OCI-LY1 (cell line): Measurements from ENCODE around the gene GNB1L.

Experiments
- H2AFZ ChIP-seq: fragments of 200-600 bp; sonication (generic), shearing (Covaris generic); 2 replicates; pipeline ENCODE4 v1.6.0; 2014; ENCODE audit warnings: antibody characterized with exemption, mild to moderate bottlenecking, low read length
- H3F3A ChIP-seq: fragments of 200-600 bp; sonication (generic), shearing (Covaris generic); 2 replicates; pipeline ENCODE4 v1.6.0; 2014; ENCODE audit warnings: mild to moderate bottlenecking, antibody characterized with exemption, low read length, moderate library complexity; ENCODE audit not compliant: insufficient read depth
- H3K27ac ChIP-seq: fragments of 200-600 bp; sonication (generic); 2 replicates; pipeline ENCODE4 v1.5.1; 2014; ENCODE audit warnings: low read length, mixed run types, mild to moderate bottlenecking, low read depth; ENCODE audit not compliant: poor library complexity, severe bottlenecking
- H3K27me3 ChIP-seq: fragments of 200-600 bp; sonication (generic); 2 replicates; pipeline ENCODE4 v1.6.0; 2014; ENCODE audit warnings: antibody characterized with exemption, mild to moderate bottlenecking, low read length, moderate library complexity; ENCODE audit not compliant: insufficient read depth
- H3K36me3 ChIP-seq: fragments of 200-600 bp; sonication (generic); 2 replicates; pipeline ENCODE4 v1.6.1; 2014; ENCODE audit warnings: mild to moderate bottlenecking, antibody characterized with exemption, low read length, moderate library complexity, mixed read lengths; ENCODE audit not compliant: insufficient read depth
- H3K4me1 ChIP-seq: fragments of 200-600 bp; sonication (generic); 2 replicates; pipeline ENCODE4 v1.5.1; 2014; ENCODE audit warnings: mild to moderate bottlenecking, low read length, moderate library complexity; ENCODE audit not compliant: insufficient read depth, severe bottlenecking
- H3K4me2 ChIP-seq: fragments of 200-600 bp; sonication (generic), shearing (Covaris generic); 2 replicates; pipeline ENCODE4 v1.6.1; 2014; ENCODE audit warnings: low read length
- H3K4me3 ChIP-seq: fragments of 200-600 bp; sonication (generic); 2 replicates; pipeline ENCODE4 v1.5.1; 2014; ENCODE audit warnings: low read length, low read depth, mild to moderate bottlenecking, mixed read lengths; ENCODE audit not compliant: poor library complexity, severe bottlenecking
- H3K79me2 ChIP-seq: fragments of 200-600 bp; shearing (Covaris generic); 2 replicates; pipeline ENCODE4 v1.6.1; 2016; ENCODE audit warnings: mixed run types, low read length, mixed read lengths; ENCODE audit not compliant: insufficient read depth
- H3K9ac ChIP-seq: fragments of 200-600 bp; sonication (generic), shearing (Covaris generic); 2 replicates; pipeline ENCODE4 v1.6.1; 2014; ENCODE audit warnings: mild to moderate bottlenecking, low read length, mixed read lengths
- H3K9me2 ChIP-seq: fragments of 200-600 bp; sonication (generic), shearing (Covaris generic); 2 replicates; pipeline ENCODE4 v1.6.1; 2014; ENCODE audit warnings: low read depth, mild to moderate bottlenecking, low read length, mixed read lengths
- H3K9me3 ChIP-seq: fragments of 200-600 bp; shearing (Covaris generic); 2 replicates; pipeline ENCODE4 v1.6.1; 2014; ENCODE audit warnings: low read length, mixed read lengths
- H4K20me1 ChIP-seq: fragments of 200-600 bp; sonication (generic), shearing (Covaris generic); 2 replicates; pipeline ENCODE4 v1.6.0; 2016; ENCODE audit warnings: mild to moderate bottlenecking, low read length; ENCODE audit not compliant: insufficient read depth
- EZH2 ChIP-seq: fragments of 200-600 bp; sonication (generic), shearing (Covaris generic); IDR thresholded peaks from 2 replicates; pipeline ENCODE4 v1.8.0; 2017; ENCODE audit warnings: borderline replicate concordance, mixed run types, mild to moderate bottlenecking, antibody characterized with exemption, low read length, moderate library complexity, mixed read lengths
- TF ChIP-seq, protein P1 (sequence below): fragments of 200-600 bp; sonication (generic), shearing (Covaris generic); IDR thresholded peaks from 2 replicates; pipeline ENCODE4 v1.5.1; 2017; ENCODE audit warnings: mild to moderate bottlenecking, antibody characterized with exemption, low read length, moderate library complexity, mixed read lengths

The GNB1L gene

DNA sequence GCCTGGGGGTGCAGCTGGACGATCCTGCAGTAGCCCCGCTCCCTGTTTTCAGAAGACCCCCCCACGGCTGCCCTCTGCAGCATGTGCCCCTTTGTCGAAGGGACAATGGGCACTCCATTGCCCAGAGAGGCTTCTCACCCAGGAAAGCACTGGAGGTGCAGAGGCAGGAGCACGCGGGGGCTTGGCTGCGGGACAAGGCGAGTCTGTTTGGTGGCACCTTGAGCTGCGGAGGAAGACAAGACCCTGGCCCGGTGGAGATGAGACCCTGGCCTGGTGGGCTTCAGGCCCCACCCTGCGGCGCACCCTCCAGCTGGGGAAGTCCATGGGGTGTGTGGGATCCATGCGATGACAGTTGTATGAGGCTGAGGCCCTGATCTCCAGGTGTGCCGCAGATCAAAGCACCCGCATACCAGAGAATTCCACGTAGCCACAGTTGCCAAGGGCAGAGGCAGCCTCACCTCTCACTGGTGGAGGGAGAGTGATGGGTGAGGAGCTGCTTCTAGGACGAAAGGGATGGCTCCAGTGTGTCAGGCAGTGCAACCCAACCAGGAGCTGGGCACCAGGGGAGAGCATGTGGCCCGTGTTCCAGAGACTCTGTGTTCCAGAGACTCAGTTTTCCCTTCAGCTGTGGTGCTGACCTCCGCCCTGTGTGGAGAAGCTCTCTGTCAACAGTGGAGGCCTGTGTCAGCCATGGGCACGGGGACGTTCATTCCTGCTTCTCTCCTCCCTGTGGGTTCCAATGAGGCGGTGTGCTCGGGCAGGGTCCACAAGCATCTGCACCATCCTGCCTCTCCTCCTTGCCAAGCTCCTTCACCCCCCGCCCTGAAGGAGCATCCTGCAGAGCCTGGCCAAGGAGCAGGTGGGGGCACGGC lies 84.1 kb downstream of the GNB1L start:
- no peaks in the 10 kb centered on the region; the same call in 1 of the 2 replicates for H3K27me3 ChIP-seq
- H3F3A ChIP-seq: no peaks in the 10 kb centered on the region
- no peaks in the 10 kb centered on the region for H3K9me3 ChIP-seq
- H3K27ac ChIP-seq: no peak overlapping the region
- TF ChIP-seq, protein P1, sequence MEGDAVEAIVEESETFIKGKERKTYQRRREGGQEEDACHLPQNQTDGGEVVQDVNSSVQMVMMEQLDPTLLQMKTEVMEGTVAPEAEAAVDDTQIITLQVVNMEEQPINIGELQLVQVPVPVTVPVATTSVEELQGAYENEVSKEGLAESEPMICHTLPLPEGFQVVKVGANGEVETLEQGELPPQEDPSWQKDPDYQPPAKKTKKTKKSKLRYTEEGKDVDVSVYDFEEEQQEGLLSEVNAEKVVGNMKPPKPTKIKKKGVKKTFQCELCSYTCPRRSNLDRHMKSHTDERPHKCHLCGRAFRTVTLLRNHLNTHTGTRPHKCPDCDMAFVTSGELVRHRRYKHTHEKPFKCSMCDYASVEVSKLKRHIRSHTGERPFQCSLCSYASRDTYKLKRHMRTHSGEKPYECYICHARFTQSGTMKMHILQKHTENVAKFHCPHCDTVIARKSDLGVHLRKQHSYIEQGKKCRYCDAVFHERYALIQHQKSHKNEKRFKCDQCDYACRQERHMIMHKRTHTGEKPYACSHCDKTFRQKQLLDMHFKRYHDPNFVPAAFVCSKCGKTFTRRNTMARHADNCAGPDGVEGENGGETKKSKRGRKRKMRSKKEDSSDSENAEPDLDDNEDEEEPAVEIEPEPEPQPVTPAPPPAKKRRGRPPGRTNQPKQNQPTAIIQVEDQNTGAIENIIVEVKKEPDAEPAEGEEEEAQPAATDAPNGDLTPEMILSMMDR: no peak
- TF ChIP-seq EZH2: no peak
- H4K20me1 ChIP-seq: no peaks in the 10 kb centered on the region
- no peaks in the 10 kb centered on the region for H3K36me3 ChIP-seq
- peaks cover 25% of the 10 kb centered on the region for H3K4me1 ChIP-seq
- H3K9ac ChIP-seq: no peak overlapping the region
- no peaks in the 10 kb centered on the region for H3K9me2 ChIP-seq
- no peak overlapping the region for H2AFZ ChIP-seq
- H3K79me2 ChIP-seq: no peaks in the 10 kb centered on the region
- H3K4me3 ChIP-seq: no peak overlapping the region
- H3K4me2 ChIP-seq: no peak overlapping the region

DNA sequence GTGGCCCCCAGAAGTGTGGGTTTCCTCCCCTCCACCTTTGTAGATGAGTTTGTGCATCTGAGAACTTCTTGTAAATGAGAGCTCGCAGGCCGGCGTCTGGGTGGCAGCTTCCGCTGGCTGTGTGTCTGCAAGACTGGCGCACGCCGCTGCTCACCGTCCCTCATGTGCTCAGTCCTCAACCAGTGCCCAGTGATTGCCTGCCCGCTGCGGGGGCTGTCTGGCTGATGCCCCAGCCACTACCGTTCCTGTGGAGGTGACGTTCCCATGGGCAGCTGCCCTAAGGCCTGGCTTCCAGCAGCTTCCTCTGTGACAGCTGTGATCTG lies 85.3 kb downstream of the GNB1L start:
- Histone ChIP-seq H3K27me3 (peaks cover 3% of the 10 kb centered on the region; the same call in 1 of the 2 replicates), H3K79me2 (no peaks in the 10 kb centered on the region), H3K4me1 (peaks cover 25% of the 10 kb centered on the region), H3K27ac (no peak overlapping the region), H3K4me2 (no peak overlapping the region; the same call in 1 of the 2 replicates), H3K9me3 (no peaks in the 10 kb centered on the region), H3K9me2 (no peaks in the 10 kb centered on the region), H3K9ac (no peak overlapping the region), H3K4me3 (no peak overlapping the region), H4K20me1 (no peaks in the 10 kb centered on the region), H2AFZ (no peak overlapping the region), H3K36me3 (no peaks in the 10 kb centered on the region), H3F3A (no peaks in the 10 kb centered on the region)
- TF ChIP-seq, protein P1: no peak
- TF ChIP-seq EZH2: no peak

DNA sequence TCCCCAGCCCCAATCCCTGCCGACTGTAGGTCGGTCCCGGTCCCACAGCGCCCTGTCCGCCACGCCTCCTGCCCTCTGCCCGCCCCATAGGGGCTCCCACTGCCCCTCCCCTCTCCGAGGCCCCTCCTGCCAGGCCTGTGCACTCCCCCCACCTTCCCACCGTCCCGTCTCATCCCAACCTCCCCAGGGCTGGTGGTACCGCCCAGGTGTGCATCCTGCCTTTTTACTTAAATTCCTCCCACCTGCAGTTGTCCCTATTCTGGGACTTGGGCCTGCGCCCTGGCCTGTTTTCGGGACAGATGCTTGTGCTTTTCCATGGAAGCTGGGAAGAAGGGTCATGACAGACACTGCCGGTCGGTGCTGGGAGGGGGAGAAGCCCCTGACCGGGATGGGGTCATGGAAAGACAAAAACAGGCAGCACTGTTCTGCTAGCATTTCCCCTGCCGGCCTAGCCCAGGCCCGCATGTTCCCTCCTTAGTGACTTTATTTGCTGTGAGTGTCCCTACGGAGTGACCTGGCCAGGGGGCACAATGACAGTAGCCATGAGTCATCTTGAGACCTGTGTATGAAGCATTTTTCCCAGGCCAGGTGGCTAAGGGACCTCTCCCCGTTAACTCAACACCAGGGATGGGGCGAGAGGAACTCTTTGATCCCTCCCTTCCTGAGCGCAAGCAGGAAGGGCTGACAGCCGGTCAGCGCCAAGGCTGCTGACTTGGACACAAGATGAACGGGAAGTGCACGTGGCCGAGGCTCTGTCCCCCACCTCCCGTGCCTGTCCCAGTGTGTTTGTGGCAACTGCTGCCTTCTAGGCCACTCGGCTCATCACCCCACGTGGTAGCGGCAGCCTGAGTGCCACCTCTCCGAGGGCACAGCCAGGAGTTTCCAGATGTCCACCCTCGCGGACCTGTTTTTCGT lies 87.0 kb downstream of the GNB1L start:
- Histone ChIP-seq H3F3A (no peaks in the 10 kb centered on the region), H3K79me2 (no peaks in the 10 kb centered on the region), H3K9me2 (no peaks in the 10 kb centered on the region), H3K27me3 (peaks cover 10% of the 10 kb centered on the region), H3K9me3 (no peaks in the 10 kb centered on the region), H4K20me1 (no peaks in the 10 kb centered on the region), H3K4me3 (peak overlapping the region; percentile 51), H3K27ac (no peak overlapping the region), H3K4me2 (peak overlapping the region; percentile 70), H3K4me1 (peaks cover 12% of the 10 kb centered on the region), H3K36me3 (no peaks in the 10 kb centered on the region), H3K9ac (no peak overlapping the region), H2AFZ (no peak overlapping the region)
- TF ChIP-seq, protein P1: no peak
- TF ChIP-seq EZH2: no peak
